Lower leg skin (tissue), 4 donors: ENCODE results near the gene CD93. TPM values are rescaled to one million over a fixed set of nuclear protein-coding genes. Genes with fewer than 3 reads are reported as not detected.

Source experiments
- DNase-seq, 2 donors: peaks; one replicate each; pipeline ENCODE4 v3.0.0-alpha.2; 2019; ENCODE audit warnings: low spot score in 2 of 2
- H3K4me3 ChIP-seq: fragments of 200-600 bp; sonication (generic); 2 replicates; pipeline ENCODE4 v1.5.1; 2017; ENCODE audit warnings: mild to moderate bottlenecking, low read depth; ENCODE audit not compliant: poor library complexity, severe bottlenecking
- CTCF ChIP-seq, 3 donors: fragments of 450-650 bp; IDR thresholded peaks; one replicate each; pipeline ENCODE4 v1.5.1; 2016; ENCODE audit warnings: antibody characterized with exemption in 3 of 3, mild to moderate bottlenecking in 3 of 3, moderate library complexity in 2 of 3
- POLR2A ChIP-seq, 2 donors: fragments of 450-650 bp; IDR thresholded peaks; one replicate each; pipeline ENCODE4 v1.6.1; 2016 to 2017; ENCODE audit warnings: antibody characterized with exemption in 2 of 2, mild to moderate bottlenecking in 1 of 2, moderate library complexity in 1 of 2
- WGBS, 2 donors: methylation state at CpG; one replicate each; pipeline ENCODE4 v1.1.5; 2018; 5-methylcytosine and 5-hydroxymethylcytosine counted together
- intact Hi-C: fragments of 100-400 bp; cut with DNase I; formaldehyde crosslinking; loops from one replicate; pipeline ENCODE4 v1.15.0; 2023; ENCODE audit warnings: low total_unique reads
- total RNA-seq, 4 donors: library from RNA; depleted of rRNA; stranded (reverse); fragments of >200 nt; gene quantifications; one replicate each; pipeline ENCODE4 v1.1.0, GENCODE V29; 2016

The CD93 gene
- total RNA-seq, 4 donors from 2014 or later: 12.6 to 44.3 (median 18.2) TPM

GRCh38 chr20:23118144-23118543 lies 32.0 kb upstream of the CD93 start:
- no peak for DNase-seq
- WGBS, 2 donors: 90 to 96% methylated on average over 8 of the region's 8 CpGs
- TF ChIP-seq CTCF (IDR thresholded peaks at IDR 0.05) (no peak), POLR2A (IDR thresholded peaks at IDR 0.05) (no peak)
- intact Hi-C loops: no loop called here
- H3K4me3 ChIP-seq: no peak overlapping the region

- intact Hi-C loops: no loop called here
- DNase-seq: no peak
- H3K4me3 ChIP-seq: no peak overlapping the region
- no peak for TF ChIP-seq POLR2A (IDR thresholded peaks at IDR 0.05)
- TF ChIP-seq CTCF (IDR thresholded peaks at IDR 0.05): no peak
- 89 to 92% methylated on average over 8 of the region's 8 CpGs for WGBS, 2 donors
These were observed 31.6 kb upstream of the CD93 start for GRCh38 chr20:23117738-23118137.

- TF ChIP-seq POLR2A (IDR thresholded peaks at IDR 0.05) (no peak), CTCF (IDR thresholded peaks at IDR 0.05) (no peak)
- no peak for DNase-seq
These were observed 30.4 kb upstream of the CD93 start for GRCh38 chr20:23116311-23117089.

GRCh38 chr20:23115822-23116221 lies 29.7 kb upstream of the CD93 start:
- TF ChIP-seq CTCF (IDR thresholded peaks at IDR 0.05) (no peak), POLR2A (IDR thresholded peaks at IDR 0.05) (no peak)
- intact Hi-C loops: no loop called here
- no peak for DNase-seq
- H3K4me3 ChIP-seq: no peak overlapping the region
- 56 to 59% methylated on average over 3 of the region's 3 CpGs for WGBS, 2 donors

More at GRCh38 chr20:23116311-23117089, 30.4 kb upstream of the CD93 start:
- WGBS, 2 donors: 48 to 57% methylated on average over 10 of the region's 10 CpGs
- no peak overlapping the region for H3K4me3 ChIP-seq
- intact Hi-C loops: no loop called here

GRCh38 chr20:23114448-23115082 lies 28.4 kb upstream of the CD93 start:
- intact Hi-C loops: no loop called here
- H3K4me3 ChIP-seq: no peak overlapping the region
- 76 to 83% methylated on average over 8 of the region's 8 CpGs for WGBS, 2 donors
- DNase-seq: no peak
- TF ChIP-seq CTCF (IDR thresholded peaks at IDR 0.05): no peak
- no peak for TF ChIP-seq POLR2A (IDR thresholded peaks at IDR 0.05)
